Endothelial cell of umbilical vein (primary cell): ENCODE results near the gene UBC. TPM values are rescaled to one million over a fixed set of nuclear protein-coding genes. Genes with fewer than 3 reads are reported as not detected.

Experiments used
- BruUV-seq: library from RNA; stranded (reverse); fragments of 400-500 nt; replicated peaks from 2 replicates; lab custom pipeline; 2021; lab: Mats Ljungman, UMichigan
- CTCF ChIA-PET: fragments of 300-600, 350-600 bp; sonication (Branson Sonifier 250); formaldehyde crosslinking; loops from one replicate; lab custom pipeline; 2021; ENCODE audit warnings: antibody characterized with exemption, inconsistent platforms; lab: Charles Lee
- POLR2A ChIA-PET: fragments of 300-600, 350-600 bp; sonication (Branson Sonifier 250); formaldehyde crosslinking; loops from one replicate; lab custom pipeline; 2021; ENCODE audit warnings: antibody characterized with exemption, inconsistent platforms; lab: Charles Lee
- DNase-seq: peaks from one replicate; pipeline ENCODE4 v3.0.0-alpha.2; 2011; ENCODE audit warnings: low read depth, low spot score
- FAIRE-seq: peaks from 2 replicates; lab custom pipeline; 2011; peaks lifted over from hg19 to GRCh38; lab: Jason Lieb, UNC
- H2AFZ ChIP-seq: 2 replicates; pipeline ENCODE4 v1.6.0; 2012; ENCODE audit warnings: low read depth, low read length, control low read depth, inconsistent platforms
- H3K27ac ChIP-seq: 2 replicates; pipeline ENCODE4 v1.5.1; 2011; ENCODE audit warnings: low read depth, mild to moderate bottlenecking, control low read depth, low read length, moderate library complexity; ENCODE audit not compliant: insufficient read depth
- H3K27me3 ChIP-seq, 2 experiments: 2 replicates each; pipeline versions ENCODE4 v1.6.0 to v1.6.1; 2011; ENCODE audit warnings: low read length in 2 of 2, mixed read lengths in 1 of 2; ENCODE audit not compliant: control insufficient read depth in 2 of 2, insufficient read depth in 2 of 2
- H3K36me3 ChIP-seq, 2 experiments: 2 replicates in 1 of 2; 3 replicates in 1 of 2; pipeline ENCODE4 v1.5.1; 2011; ENCODE audit warnings: low read length in 2 of 2, mild to moderate bottlenecking in 1 of 2, moderate library complexity in 1 of 2; ENCODE audit not compliant: control insufficient read depth in 2 of 2, insufficient read depth in 2 of 2; ENCODE audit errors: extremely low read depth in 1 of 2
- H3K4me1 ChIP-seq: 3 replicates; pipeline ENCODE4 v1.5.1; 2011; ENCODE audit warnings: mild to moderate bottlenecking, low read length; ENCODE audit not compliant: control insufficient read depth, insufficient read depth; ENCODE audit errors: extremely low read depth
- H3K4me2 ChIP-seq: 2 replicates; pipeline ENCODE4 v1.6.1; 2011; ENCODE audit warnings: low read length, control low read depth, mixed read lengths; ENCODE audit not compliant: insufficient read depth
- H3K4me3 ChIP-seq, 3 experiments: fragments of 200-600 bp in 1 of 3; sonication (generic), shearing (Covaris generic) in 1 of 3; replicated peaks in 1 of 3; 2 replicates each; pipeline ENCODE4 v1.5.1; 2011 to 2016; ENCODE audit warnings: control low read depth in 3 of 3, low read length in 3 of 3, mild to moderate bottlenecking in 2 of 3, inconsistent platforms in 1 of 3, low read depth in 1 of 3, moderate library complexity in 1 of 3; ENCODE audit not compliant: insufficient read depth in 1 of 3
- H3K79me2 ChIP-seq: 2 replicates; pipeline ENCODE4 v1.6.0; 2012; ENCODE audit warnings: low read length, inconsistent platforms; ENCODE audit not compliant: control insufficient read depth, insufficient read depth
- H3K9ac ChIP-seq: replicated peaks from 2 replicates; pipeline ENCODE3; 2011; ENCODE audit warnings: low read length, control low read depth; ENCODE audit not compliant: insufficient read depth; ENCODE audit errors: extremely low read depth
- H3K9me1 ChIP-seq: replicated peaks from 3 replicates; pipeline ENCODE4 v1.6.0; 2011; ENCODE audit warnings: mild to moderate bottlenecking, low read length; ENCODE audit not compliant: control insufficient read depth, insufficient read depth; ENCODE audit errors: extremely low read depth
- H3K9me3 ChIP-seq: replicated peaks from 2 replicates; pipeline ENCODE4 v1.5.1; 2012; ENCODE audit warnings: low read length, inconsistent platforms; ENCODE audit not compliant: control insufficient read depth, insufficient read depth
- H4K20me1 ChIP-seq: replicated peaks from 2 replicates; pipeline ENCODE3; 2011; ENCODE audit warnings: mild to moderate bottlenecking, low read length; ENCODE audit not compliant: control insufficient read depth, insufficient read depth; ENCODE audit errors: extremely low read depth
- EZH2 ChIP-seq: IDR thresholded peaks from 2 replicates; pipeline ENCODE4 v1.6.1; 2012; ENCODE audit warnings: borderline replicate concordance, low read depth, mild to moderate bottlenecking, moderate library complexity, low read length, inconsistent platforms; ENCODE audit not compliant: severe bottlenecking
- FOS ChIP-seq: IDR thresholded peaks from 2 replicates; pipeline ENCODE4 v1.6.1; 2011; ENCODE audit warnings: mild to moderate bottlenecking, low read length, moderate library complexity, borderline replicate concordance; ENCODE audit not compliant: insufficient read depth
- GATA2 ChIP-seq: IDR thresholded peaks from 2 replicates; pipeline ENCODE4 v1.7.0; 2011; ENCODE audit warnings: low read depth, mild to moderate bottlenecking, moderate library complexity, mixed read lengths, low read length; ENCODE audit not compliant: insufficient read length, insufficient read depth
- JUN ChIP-seq: IDR thresholded peaks from 2 replicates; pipeline ENCODE4 v1.6.1; 2011; ENCODE audit warnings: borderline replicate concordance, low read depth; ENCODE audit not compliant: insufficient read length, insufficient read depth
- MYC ChIP-seq: IDR thresholded peaks from one replicate; pipeline ENCODE4 v1.6.1; 2011; ENCODE audit warnings: mild to moderate bottlenecking, low read depth, low read length
- POLR2A ChIP-seq: IDR thresholded peaks from 2 replicates; pipeline ENCODE4 v1.6.1; 2012; ENCODE audit warnings: low read depth, mild to moderate bottlenecking, control low read depth, low read length
- POLR2AphosphoS5 ChIP-seq: IDR thresholded peaks from 2 replicates; pipeline ENCODE4 v1.6.1; 2012; ENCODE audit warnings: low read depth, mild to moderate bottlenecking, control low read depth, low read length, moderate library complexity; ENCODE audit not compliant: insufficient read depth
- dilution Hi-C: fragments of 300-500 bp; cut with MboI; formaldehyde crosslinking; loops from one replicate; pipeline ENCODE4 v1.15.0; 2019; ENCODE audit warnings: low sequenced_read_pairs; ENCODE audit not compliant: extremely low pct_ligation_motif_present
- intact Hi-C: fragments of 100-400 bp; cut with micrococcal nuclease; formaldehyde crosslinking; loops from one replicate; pipeline ENCODE4 v1.10.0; 2022
- polyA plus RNA-seq, 4 experiments: library from polyadenylated mRNA; depleted of rRNA in 3 of 4; stranded (reverse) in 3 of 4; unstranded in 1 of 4; fragments of >200 nt; gene quantifications; 2 replicates each; pipeline versions ENCODE4 v1.2.1 to v1.2.3, GENCODE V29; 2011 to 2012; ENCODE audit warnings: missing spikeins in 1 of 4
- total RNA-seq: library from RNA; stranded (reverse); gene quantifications from 2 replicates; pipeline ENCODE4 v1.2.3, GENCODE V29; 2021
- TF ChIP-seq, protein P1 (sequence below), 2 donors: IDR thresholded peaks; 1 replicate in 1 of 2; 2 replicates in 1 of 2; pipeline ENCODE4 v1.5.1; 2011; ENCODE audit warnings: low read length in 2 of 2, mild to moderate bottlenecking in 2 of 2, moderate library complexity in 2 of 2, control low read depth in 1 of 2, inconsistent platforms in 1 of 2, low read depth in 1 of 2; ENCODE audit not compliant: insufficient read depth in 1 of 2; ENCODE audit errors: extremely low read depth in 1 of 2
- TF ChIP-seq, protein P2 (sequence below): IDR thresholded peaks from 2 replicates; pipeline ENCODE4 v1.6.1; 2011; ENCODE audit not compliant: insufficient read depth, insufficient read length

UBC gene
- total and polyA plus RNA-seq, 2 donors (not counting 3 experiments of a cell fraction or from before 2014, with no cell fraction given) = 875 to 1,305 TPM

DNA sequence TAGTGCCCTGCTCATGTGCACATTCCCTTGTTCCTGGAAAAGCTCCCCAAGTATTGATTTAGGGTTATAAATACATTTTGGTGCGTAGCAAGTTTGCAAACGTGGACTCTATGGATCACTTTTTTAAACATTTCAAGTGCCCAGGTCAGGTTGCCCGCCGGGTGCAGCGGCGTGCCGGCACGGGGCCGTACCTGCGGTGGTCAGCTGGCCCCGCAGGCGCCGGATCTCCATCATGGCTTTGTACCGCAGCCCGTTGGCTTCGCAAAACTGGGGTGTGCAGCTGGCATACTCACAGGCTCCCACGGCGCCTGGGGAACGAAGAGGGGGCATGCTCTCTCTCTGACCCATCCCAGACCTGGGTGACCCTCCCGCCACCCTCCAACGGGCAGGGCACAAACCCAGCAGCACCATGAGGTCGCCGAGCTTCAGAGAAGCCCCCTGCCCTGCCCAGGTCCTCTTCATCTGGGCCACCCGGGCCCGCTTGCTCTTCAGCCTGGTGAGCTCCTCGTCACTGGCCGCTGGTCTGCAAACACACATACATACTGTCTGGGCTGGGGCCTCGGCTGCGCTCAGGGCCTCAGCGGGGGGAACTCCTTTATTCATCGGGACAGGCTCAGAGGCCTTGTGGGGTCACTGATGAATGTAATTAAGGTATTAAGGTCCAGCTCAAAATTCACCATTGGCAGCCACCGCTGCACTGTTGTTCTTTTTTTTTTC lies 39.4 kb upstream of the UBC start:
- dilution Hi-C loops = no loop called here
- CTCF ChIA-PET = interaction anchor here (1.3 kb wide), 1 partner anchor 13 kb away, joined by 4 read pairs; no protein-coding TSS in a partner anchor

More for the DNA sequence above, 39.4 kb upstream of the UBC start:
- Histone ChIP-seq H2AFZ (no peak overlapping the region), H3K4me2 (no peak overlapping the region), H3K4me1 (no peaks in the 10 kb centered on the region), H3K9me1 (no peaks in the 10 kb centered on the region), H4K20me1 (no peaks in the 10 kb centered on the region), H3K9ac (no peak overlapping the region), H3K79me2 (no peaks in the 10 kb centered on the region), H3K36me3 (peaks cover 6 to 23% of the 10 kb centered on the region in 2 experiments), H3K27me3 (no peaks in the 10 kb centered on the region), H3K27ac (no peak overlapping the region), H3K4me3 (no peak overlapping the region), H3K9me3 (no peaks in the 10 kb centered on the region)
- intact Hi-C loops = no loop called here
- no peak for DNase-seq
- no peak for TF ChIP-seq MYC
- no peak for TF ChIP-seq JUN
- TF ChIP-seq, protein P1, sequence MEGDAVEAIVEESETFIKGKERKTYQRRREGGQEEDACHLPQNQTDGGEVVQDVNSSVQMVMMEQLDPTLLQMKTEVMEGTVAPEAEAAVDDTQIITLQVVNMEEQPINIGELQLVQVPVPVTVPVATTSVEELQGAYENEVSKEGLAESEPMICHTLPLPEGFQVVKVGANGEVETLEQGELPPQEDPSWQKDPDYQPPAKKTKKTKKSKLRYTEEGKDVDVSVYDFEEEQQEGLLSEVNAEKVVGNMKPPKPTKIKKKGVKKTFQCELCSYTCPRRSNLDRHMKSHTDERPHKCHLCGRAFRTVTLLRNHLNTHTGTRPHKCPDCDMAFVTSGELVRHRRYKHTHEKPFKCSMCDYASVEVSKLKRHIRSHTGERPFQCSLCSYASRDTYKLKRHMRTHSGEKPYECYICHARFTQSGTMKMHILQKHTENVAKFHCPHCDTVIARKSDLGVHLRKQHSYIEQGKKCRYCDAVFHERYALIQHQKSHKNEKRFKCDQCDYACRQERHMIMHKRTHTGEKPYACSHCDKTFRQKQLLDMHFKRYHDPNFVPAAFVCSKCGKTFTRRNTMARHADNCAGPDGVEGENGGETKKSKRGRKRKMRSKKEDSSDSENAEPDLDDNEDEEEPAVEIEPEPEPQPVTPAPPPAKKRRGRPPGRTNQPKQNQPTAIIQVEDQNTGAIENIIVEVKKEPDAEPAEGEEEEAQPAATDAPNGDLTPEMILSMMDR (IDR thresholded peaks at IDR 0.05; ENCODE audit: extremely low read depth in 1 of 2, insufficient read depth in 1 of 2, low read depth in 1 of 2, low read length in 2 of 2) = no peak
- no peak for TF ChIP-seq EZH2
- TF ChIP-seq GATA2 = no peak
- no peak for TF ChIP-seq POLR2A
- TF ChIP-seq, protein P2, sequence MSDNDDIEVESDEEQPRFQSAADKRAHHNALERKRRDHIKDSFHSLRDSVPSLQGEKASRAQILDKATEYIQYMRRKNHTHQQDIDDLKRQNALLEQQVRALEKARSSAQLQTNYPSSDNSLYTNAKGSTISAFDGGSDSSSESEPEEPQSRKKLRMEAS = no peak
- no peak for TF ChIP-seq FOS
- no peak for TF ChIP-seq POLR2AphosphoS5
- no TSS peak for BruUV-seq
- POLR2A ChIA-PET = no interaction called here
- FAIRE-seq = no peak
